ENCODE results near the gene CACTIN.
"Not testable (repeated sequence)": the region's sequence is repeated elsewhere in the genome, so short reads cannot be mapped to it uniquely, and the experiment has no call there.

CACTIN gene

GRCh38 chr19:3668331-3669081 lies 41.9 kb upstream of the CACTIN start:
- no peaks in the 10 kb centered on the region for H3K9me3 Mint-ChIP-seq
- no peaks in the 10 kb centered on the region for H3K27me3 Mint-ChIP-seq
- DNase-seq (no peak), ATAC-seq (replicated peaks) (no peak)
- no peak overlapping the region for H3K4me3 Mint-ChIP-seq
- H3K27ac Mint-ChIP-seq = peak overlapping the region in 1 of 2 donors; percentile 10
- peaks cover 8% of the 10 kb centered on the region for H3K36me3 Mint-ChIP-seq (ENCODE audit: insufficient read depth)
- peaks cover 16 to 31% of the 10 kb centered on the region in 2 donors for H3K4me1 Mint-ChIP-seq (ENCODE audit: low read depth in 2 of 2)

GRCh38 chr19:3667766-3668165 lies 41.2 kb upstream of the CACTIN start:
- H3K36me3 Mint-ChIP-seq (ENCODE audit: insufficient read depth) = peaks cover 12% of the 10 kb centered on the region
- DNase-seq (no peak), ATAC-seq (replicated peaks) (no peak)
- peaks cover 16 to 28% of the 10 kb centered on the region in 2 donors for H3K4me1 Mint-ChIP-seq (ENCODE audit: low read depth in 2 of 2)
- no peaks in the 10 kb centered on the region for H3K27me3 Mint-ChIP-seq
- no peaks in the 10 kb centered on the region for H3K9me3 Mint-ChIP-seq
- no peak overlapping the region for H3K4me3 Mint-ChIP-seq
- H3K27ac Mint-ChIP-seq = peak overlapping the region; percentile 13 to 88

- peaks cover 16 to 25% of the 10 kb centered on the region in 2 donors for H3K4me1 Mint-ChIP-seq (ENCODE audit: low read depth in 2 of 2)
- ATAC-seq (replicated peaks) (no peak), DNase-seq (no peak)
- H3K9me3 Mint-ChIP-seq = no peaks in the 10 kb centered on the region
- no peak overlapping the region for H3K4me3 Mint-ChIP-seq
- H3K27me3 Mint-ChIP-seq = no peaks in the 10 kb centered on the region
- H3K27ac Mint-ChIP-seq = peak overlapping the region; percentile 13 to 88
- peaks cover 12% of the 10 kb centered on the region for H3K36me3 Mint-ChIP-seq (ENCODE audit: insufficient read depth)
Measured at GRCh38 chr19:3667037-3667638, 40.5 kb upstream of the CACTIN start.

- H3K4me3 Mint-ChIP-seq; H3K36me3 Mint-ChIP-seq (ENCODE audit: insufficient read depth); H3K9me3 Mint-ChIP-seq; DNase-seq; ATAC-seq (replicated peaks); H3K27me3 Mint-ChIP-seq: not testable (repeated sequence)
- Mint-ChIP-seq H3K27ac (peak overlapping the region in 1 of 2 donors; percentile 88), H3K4me1 (ENCODE audit: low read depth in 2 of 2) (peaks cover 16 to 21% of the 10 kb centered on the region in 2 donors)
Measured at GRCh38 chr19:3666545-3666856, 39.9 kb upstream of the CACTIN start.

GRCh38 chr19:3665681-3666544 lies 39.3 kb upstream of the CACTIN start:
- peak; percentile 93 for ATAC-seq (replicated peaks)
- no peaks in the 10 kb centered on the region for H3K27me3 Mint-ChIP-seq
- peaks cover 10% of the 10 kb centered on the region for H3K36me3 Mint-ChIP-seq (ENCODE audit: insufficient read depth)
- H3K4me1 Mint-ChIP-seq (ENCODE audit: low read depth in 2 of 2) = peaks cover 16% of the 10 kb centered on the region in 2 donors
- H3K9me3 Mint-ChIP-seq = no peaks in the 10 kb centered on the region
- peak; percentile 75 to 81 (median 79) for DNase-seq
- H3K4me3 Mint-ChIP-seq = no peak overlapping the region
- no peak overlapping the region for H3K27ac Mint-ChIP-seq

GRCh38 chr19:3664879-3665642 lies 38.5 kb upstream of the CACTIN start:
- Mint-ChIP-seq H3K27me3 (no peaks in the 10 kb centered on the region), H3K27ac (no peak overlapping the region), H3K4me3 (no peak overlapping the region), H3K36me3 (ENCODE audit: insufficient read depth) (peaks cover 10% of the 10 kb centered on the region), H3K9me3 (no peaks in the 10 kb centered on the region), H3K4me1 (ENCODE audit: low read depth in 2 of 2) (peaks cover 12 to 13% of the 10 kb centered on the region in 2 donors)
- no peak for ATAC-seq (replicated peaks)
- no peak for DNase-seq

- peaks cover 12 to 13% of the 10 kb centered on the region in 2 donors for H3K4me1 Mint-ChIP-seq (ENCODE audit: low read depth in 2 of 2)
- ATAC-seq (replicated peaks) (no peak), DNase-seq (no peak)
- H3K9me3 Mint-ChIP-seq = no peaks in the 10 kb centered on the region
- peaks cover 10% of the 10 kb centered on the region for H3K36me3 Mint-ChIP-seq (ENCODE audit: insufficient read depth)
- H3K4me3 Mint-ChIP-seq = no peak overlapping the region
- no peak overlapping the region for H3K27ac Mint-ChIP-seq
- H3K27me3 Mint-ChIP-seq = no peaks in the 10 kb centered on the region
Measured at GRCh38 chr19:3663838-3664237, 37.2 kb upstream of the CACTIN start.

GRCh38 chr19:3661284-3662238 lies 35.0 kb upstream of the CACTIN start:
- Mint-ChIP-seq H3K9me3 (no peaks in the 10 kb centered on the region), H3K4me3 (no peak overlapping the region), H3K4me1 (ENCODE audit: low read depth in 2 of 2) (peaks cover 3 to 7% of the 10 kb centered on the region in 2 donors), H3K27ac (no peak overlapping the region), H3K27me3 (no peaks in the 10 kb centered on the region), H3K36me3 (ENCODE audit: insufficient read depth) (peaks cover 14% of the 10 kb centered on the region)
- ATAC-seq (replicated peaks) = no peak
- no peak for DNase-seq

GRCh38 chr19:3660493-3661219 lies 34.1 kb upstream of the CACTIN start:
- Mint-ChIP-seq H3K27ac (no peak overlapping the region), H3K4me3 (no peak overlapping the region), H3K27me3 (no peaks in the 10 kb centered on the region), H3K9me3 (no peaks in the 10 kb centered on the region), H3K4me1 (ENCODE audit: low read depth in 2 of 2) (no peaks in the 10 kb centered on the region), H3K36me3 (ENCODE audit: insufficient read depth) (peaks cover 14% of the 10 kb centered on the region)
- ATAC-seq (replicated peaks) (no peak), DNase-seq (no peak)

GRCh38 chr19:3659746-3660112 lies 33.1 kb upstream of the CACTIN start:
- Mint-ChIP-seq H3K9me3 (no peaks in the 10 kb centered on the region), H3K4me1 (ENCODE audit: low read depth in 2 of 2) (no peaks in the 10 kb centered on the region), H3K27me3 (no peaks in the 10 kb centered on the region), H3K36me3 (ENCODE audit: insufficient read depth) (peaks cover 14% of the 10 kb centered on the region), H3K27ac (no peak overlapping the region), H3K4me3 (no peak overlapping the region)
- no peak for ATAC-seq (replicated peaks)
- no peak for DNase-seq

GRCh38 chr19:3658870-3659745 lies 32.5 kb upstream of the CACTIN start:
- H3K27ac Mint-ChIP-seq = no peak overlapping the region
- ATAC-seq (replicated peaks) (no peak), DNase-seq (no peak)
- no peak overlapping the region for H3K4me3 Mint-ChIP-seq
- H3K4me1 Mint-ChIP-seq (ENCODE audit: low read depth in 2 of 2) = no peaks in the 10 kb centered on the region
- H3K36me3 Mint-ChIP-seq (ENCODE audit: insufficient read depth) = peaks cover 14% of the 10 kb centered on the region
- H3K27me3 Mint-ChIP-seq = no peaks in the 10 kb centered on the region
- H3K9me3 Mint-ChIP-seq = no peaks in the 10 kb centered on the region

Measured in effector memory CD8-positive, alpha-beta T cell (primary cell).